GM21717 (cell line): ENCODE results near the gene IQCK.

ENCODE experiments used
- ATAC-seq: cut with Tn5 transposase; IDR thresholded peaks from one replicate; pipeline ENCODE4 v1.9.1; 2021; ENCODE audit warnings: mild to moderate bottlenecking, moderate library complexity; ENCODE audit not compliant: unreplicated experiment

Gene IQCK

DNA sequence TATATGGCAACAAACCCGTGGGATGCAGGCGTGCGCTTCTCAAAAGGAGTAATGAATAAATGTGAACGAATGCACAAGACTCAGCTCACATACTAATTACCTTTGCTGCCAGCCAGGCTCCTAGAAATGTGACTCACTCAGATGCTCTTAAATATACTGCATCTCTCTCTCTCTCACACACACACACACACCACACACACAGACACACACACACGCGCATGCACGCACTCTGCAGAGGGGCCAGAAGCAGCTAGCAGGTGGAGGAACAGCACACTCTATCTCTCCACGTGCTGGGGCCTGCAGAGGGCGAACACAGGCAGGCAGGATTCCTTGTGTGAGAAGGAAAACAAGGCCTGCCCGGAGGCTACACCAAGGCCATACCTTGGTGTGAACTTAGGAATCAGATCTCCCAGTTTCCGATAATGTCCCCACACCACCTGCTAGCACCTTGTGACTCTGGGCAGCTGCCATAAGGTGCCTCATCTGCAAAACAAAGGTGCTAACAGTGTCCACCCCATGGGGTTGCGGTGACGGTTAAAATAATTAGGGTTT is 161.2 kb downstream of the IQCK start:
- no peak for ATAC-seq

GRCh38 chr16:19881028-19881427 is 163.0 kb downstream of the IQCK start:
- ATAC-seq, result no peak

- ATAC-seq, result no peak
Observed at GRCh38 chr16:19881783-19882182, 163.7 kb downstream of the IQCK start.

DNA sequence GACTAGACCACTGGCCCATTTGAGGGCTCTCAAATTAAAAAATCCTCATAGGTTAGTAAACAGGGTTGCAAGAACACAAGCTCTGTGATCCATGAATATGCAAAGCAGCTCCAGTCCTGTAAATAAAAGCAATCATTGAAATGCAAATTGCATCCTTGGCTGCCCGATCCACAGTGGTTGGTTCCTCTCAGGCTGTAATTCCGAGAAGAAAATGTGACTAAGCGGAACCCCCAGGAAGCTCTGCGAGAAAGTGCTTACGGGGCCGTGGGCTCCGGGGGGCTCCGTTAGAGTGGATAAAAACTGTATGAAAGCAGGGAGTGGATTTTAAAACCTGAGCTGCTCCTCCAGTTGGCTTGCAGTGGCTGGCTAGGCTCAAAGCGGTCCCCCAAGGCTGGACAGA is 164.1 kb downstream of the IQCK start:
- no peak for ATAC-seq

DNA sequence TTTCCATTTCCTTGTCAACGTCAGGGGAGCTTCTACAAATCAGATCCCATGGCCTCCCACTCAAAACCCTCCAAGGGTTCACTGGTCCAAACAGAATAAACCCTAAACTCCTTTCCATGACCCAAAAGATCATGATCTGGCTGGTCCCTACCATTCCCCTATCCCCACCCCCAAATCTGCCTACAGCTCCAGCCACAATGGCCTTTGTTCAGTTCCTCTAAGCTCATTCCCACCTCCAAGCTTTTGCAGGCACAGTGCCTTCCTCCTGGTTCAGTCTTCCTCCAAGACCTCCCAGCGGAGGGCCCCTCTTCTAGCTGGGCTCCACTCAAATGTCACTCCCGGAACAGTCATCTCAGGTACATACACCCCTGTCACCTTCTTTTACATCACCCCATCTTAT is 164.6 kb downstream of the IQCK start:
- ATAC-seq, result no peak

DNA sequence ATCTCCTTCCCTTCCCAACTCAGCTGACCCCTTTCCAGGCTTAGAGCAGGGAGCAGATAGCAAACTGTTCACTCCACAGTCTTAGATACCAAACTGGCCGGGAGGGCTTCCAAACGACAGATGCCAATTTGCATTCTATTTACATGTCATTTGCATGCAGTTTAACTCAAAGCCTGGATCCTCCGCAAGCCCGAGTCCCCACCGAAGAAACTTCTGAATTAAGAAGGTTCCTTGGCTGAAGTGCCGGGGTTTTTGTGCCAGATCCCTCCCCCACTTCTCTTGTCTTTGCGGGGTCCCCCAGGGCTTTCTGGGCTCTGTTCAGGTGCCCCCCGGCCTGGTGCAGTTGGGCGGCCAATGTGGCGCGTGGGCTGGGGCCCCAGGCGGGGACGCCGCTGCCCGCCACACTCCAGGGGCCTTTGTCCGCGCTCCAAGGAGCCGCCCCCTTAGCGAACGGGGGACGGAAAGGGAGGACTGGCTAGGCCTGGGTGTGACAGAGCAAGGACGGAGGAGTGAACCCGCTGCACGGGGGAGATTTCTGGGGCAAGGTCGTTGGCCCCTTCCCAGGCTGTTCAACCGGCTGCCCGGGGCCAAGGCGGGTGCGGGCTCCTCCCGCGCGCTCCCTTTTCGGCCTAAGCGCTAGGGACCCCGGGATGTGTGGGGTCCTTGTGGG is 165.4 kb downstream of the IQCK start:
- ATAC-seq, result no peak

DNA sequence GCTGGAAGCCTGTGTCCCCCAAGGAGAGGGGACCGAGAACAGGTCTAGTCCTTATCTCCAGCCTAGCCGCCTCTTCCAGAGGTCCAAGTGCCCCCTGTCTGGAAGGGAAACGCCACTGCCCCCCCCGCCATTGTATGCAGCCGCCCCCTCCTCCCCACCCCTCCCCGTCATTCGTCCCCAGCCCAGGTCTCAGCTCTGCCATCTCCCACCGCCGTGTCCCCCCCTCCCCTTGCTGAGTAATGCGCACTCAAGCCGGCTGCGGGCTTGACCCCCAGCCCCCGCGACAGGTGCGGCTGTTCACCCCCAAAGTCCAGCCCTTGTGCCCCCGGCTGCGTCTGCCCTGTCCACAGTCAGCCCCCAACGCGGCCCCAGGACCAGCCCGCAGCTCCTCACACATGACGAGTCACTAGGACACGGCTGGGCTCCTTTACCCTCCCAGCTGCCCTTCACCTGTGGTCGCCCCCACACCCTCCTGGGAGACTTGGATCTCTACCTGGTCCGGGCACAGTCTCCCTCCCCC is 166.0 kb downstream of the IQCK start:
- ATAC-seq, result no peak

- no peak for ATAC-seq
Observed at GRCh38 chr16:19884611-19885450, 166.8 kb downstream of the IQCK start, which contains the start of gene GPRC5B. TSS of gene GPRC5B (minus strand) at chr16:19884848. CDS start at chr16:19872845, 12,003 bp downstream.

GRCh38 chr16:19885451-19886072 is 167.5 kb downstream of the IQCK start:
- ATAC-seq, result no peak

- ATAC-seq, result peak; percentile 49
Observed at GRCh38 chr16:19886073-19886941, 168.2 kb downstream of the IQCK start.

DNA sequence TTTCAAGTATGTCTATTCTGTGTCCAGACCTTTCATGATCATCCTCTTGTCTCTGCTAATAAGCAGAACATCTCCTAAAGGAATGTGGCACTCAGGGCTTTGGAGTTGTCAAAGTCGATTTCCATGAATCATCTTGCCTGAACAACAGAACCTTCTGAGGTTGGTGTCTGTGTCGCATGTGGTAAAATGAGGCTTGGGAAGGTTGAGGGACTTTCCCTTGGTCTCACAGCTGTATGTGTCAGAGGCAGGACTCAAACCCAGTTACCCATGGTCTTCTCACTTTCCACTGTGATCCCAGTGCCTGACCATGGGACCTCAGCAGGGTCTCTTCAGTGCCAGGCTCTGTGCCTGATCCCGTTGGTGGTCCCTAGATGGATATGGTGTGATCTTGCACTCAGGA is 170.8 kb downstream of the IQCK start:
- no peak for ATAC-seq

DNA sequence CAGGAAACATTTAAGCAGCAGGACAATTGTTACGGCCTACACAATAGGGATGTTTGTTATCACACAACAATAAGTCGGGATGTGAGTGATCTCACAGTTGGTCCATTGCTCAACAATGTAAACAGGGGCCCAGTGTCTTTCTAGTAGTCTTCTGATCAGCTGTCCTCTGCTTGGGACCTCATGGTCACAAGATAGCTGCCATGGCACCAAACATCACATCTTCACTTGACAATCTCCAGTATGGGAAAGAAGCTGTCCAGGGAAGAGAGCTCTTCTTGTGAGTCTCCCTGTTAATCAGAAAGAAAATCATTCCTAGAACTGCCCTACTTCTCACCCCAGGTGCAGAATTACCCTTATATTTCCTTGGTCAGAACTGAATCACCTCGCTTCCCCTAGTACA is 172.8 kb downstream of the IQCK start:
- no peak for ATAC-seq

DNA sequence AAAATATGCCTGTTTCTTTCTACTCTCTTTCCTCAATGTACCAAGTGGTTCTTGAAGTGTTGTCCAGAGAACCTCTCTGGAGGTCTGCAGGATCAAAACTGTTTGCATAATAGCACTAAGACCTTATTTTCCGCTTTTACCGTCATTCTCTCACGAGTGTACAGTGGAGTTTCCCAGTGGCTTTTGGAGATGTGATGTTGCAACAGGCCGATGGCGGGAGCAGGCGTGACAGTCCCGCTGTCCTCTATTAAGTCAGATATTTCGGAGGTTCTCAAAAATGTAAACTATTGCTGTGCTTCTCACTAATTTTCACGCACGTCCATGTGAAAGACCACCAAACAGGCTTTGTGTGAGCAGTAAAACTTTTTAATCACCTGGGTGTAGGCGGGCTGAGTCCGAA is 174.8 kb downstream of the IQCK start:
- no peak for ATAC-seq

DNA sequence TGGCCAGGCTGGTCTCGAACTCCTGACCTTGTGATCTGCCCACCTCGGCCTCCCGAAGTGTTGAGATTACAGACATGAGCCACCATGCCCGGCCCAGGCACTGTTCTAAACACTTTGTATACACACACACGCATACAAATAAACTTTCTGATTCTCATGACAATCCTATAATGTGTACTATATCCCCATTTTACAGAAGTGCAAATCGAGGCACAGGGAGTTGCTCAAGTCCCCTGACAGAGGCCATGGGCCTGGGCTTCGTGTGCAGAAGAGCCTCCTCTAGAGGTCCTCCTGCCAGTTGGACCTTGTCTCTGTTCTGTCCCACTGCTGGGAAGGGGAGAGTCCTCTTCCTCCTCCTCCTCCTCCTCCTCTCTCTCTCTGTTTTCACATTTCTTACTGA is 176.5 kb downstream of the IQCK start:
- no peak for ATAC-seq

DNA sequence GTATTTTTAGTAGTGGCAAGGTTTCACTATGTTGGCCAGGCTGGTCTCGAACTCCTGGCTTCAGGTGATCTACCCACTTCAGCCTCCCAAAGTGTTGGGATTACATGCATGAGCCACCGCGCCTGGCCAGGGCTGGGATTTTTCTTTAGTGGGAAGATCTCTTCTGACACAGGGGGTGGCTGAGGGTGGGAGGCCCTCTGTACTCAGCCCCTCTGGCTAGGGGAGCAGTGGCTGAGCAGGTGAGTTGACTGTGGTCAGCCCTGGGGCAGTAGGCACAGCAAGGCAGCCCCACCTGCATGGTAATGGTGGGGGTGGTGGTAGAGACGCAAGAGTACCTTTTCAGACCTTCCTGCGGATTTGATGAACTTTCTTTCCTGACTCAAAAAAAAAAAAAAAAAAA is 178.9 kb downstream of the IQCK start:
- ATAC-seq, result no peak

GRCh38 chr16:19898166-19898565 is 180.1 kb downstream of the IQCK start:
- no peak for ATAC-seq

DNA sequence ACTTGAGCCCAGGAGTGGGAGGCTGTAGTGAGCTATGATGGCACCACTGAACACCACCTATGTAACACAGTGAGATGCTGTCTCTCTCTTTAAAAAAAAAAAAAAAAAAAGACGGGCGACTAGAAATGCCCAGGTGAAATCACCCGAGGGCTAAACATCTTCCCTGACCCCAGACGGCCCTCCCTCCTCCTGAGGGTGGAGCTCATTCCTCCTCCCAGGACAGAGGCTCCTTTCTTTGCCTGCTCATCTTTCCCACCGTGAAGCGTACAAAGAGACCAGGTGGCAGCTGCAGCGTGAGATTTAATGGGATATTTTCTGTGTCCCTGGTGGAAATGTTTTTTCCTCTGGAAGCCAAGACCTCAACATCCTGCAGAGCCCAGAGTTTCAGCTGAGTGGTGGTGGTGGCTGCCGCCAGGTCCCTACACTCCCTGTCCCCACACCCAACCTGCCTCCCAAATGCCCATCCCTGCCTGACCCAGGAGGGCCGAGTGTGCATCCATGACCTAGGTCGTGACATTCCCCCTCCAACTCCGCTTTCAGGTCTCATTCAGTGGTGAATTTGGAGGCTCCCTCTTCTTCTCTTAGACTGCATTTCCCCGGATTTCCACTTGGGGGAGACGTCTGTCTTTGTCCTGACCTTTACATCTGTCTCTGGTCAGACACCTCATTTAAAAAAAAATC is 181.0 kb downstream of the IQCK start:
- ATAC-seq, result no peak

DNA sequence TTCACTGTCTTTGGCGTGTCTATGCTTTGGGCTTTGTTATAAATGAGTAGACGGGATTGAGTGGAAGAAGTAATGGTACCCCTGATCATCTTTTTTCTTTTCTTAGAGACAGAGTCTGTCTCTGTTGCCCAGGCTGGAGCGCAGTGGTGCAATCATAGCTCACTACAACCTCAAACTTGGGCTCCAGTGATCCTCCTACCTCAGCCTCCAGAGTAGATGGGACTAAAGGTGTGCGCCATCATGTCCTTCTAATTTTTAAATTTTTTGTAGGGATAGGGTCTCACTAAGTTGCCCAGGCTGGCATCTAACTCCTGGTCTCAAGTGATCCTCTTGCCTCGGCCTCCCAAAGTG is 181.5 kb downstream of the IQCK start:
- no peak for ATAC-seq

- ATAC-seq, result no peak
Observed at GRCh38 chr16:19901164-19901563, 183.1 kb downstream of the IQCK start.
